Peyer's patch (tissue), 4 donors: ENCODE measurements around the gene EDA. TPM values are rescaled to one million over a fixed set of nuclear protein-coding genes. Genes with fewer than 3 reads are reported as not detected.

Source experiments
- DNase-seq, 3 donors: peaks; one replicate each; pipeline ENCODE4 v3.0.0-alpha.2; 2017 to 2019
- H3K27ac ChIP-seq, 4 donors: fragments of 200-600 bp; sonication (generic); one replicate each; pipeline ENCODE4 v1.5.1; 2016 to 2019
- H3K27me3 ChIP-seq, 2 donors: fragments of 200-600 bp; sonication (generic); one replicate each; pipeline ENCODE4 v1.5.1; 2019
- H3K36me3 ChIP-seq, 3 donors: fragments of 200-600 bp; sonication (generic); one replicate each; pipeline ENCODE4 v1.5.1; 2016 to 2019
- H3K4me1 ChIP-seq, 4 donors: fragments of 200-600 bp; sonication (generic); one replicate each; pipeline ENCODE4 v1.5.1; 2016 to 2019
- H3K4me3 ChIP-seq, 4 donors: fragments of 200-600 bp; sonication (generic); 1 replicate in 3 of 4; 2 replicates in 1 of 4; pipeline ENCODE4 v1.5.1; 2016 to 2019; ENCODE audit warnings: mild to moderate bottlenecking in 1 of 4
- H3K9me3 ChIP-seq, 4 donors: fragments of 200-600 bp; sonication (generic); one replicate each; pipeline ENCODE4 v1.5.1; 2016 to 2019; ENCODE audit warnings: mild to moderate bottlenecking in 1 of 4
- CTCF ChIP-seq, 6 experiments: fragments of 450-650 bp in 4 of 6; fragments of 200-600 bp in 2 of 6; sonication (generic) in 1 of 6; IDR thresholded peaks; one replicate each; pipeline ENCODE4 v1.5.1; 2017 to 2019; ENCODE audit warnings: antibody characterized with exemption in 6 of 6, mild to moderate bottlenecking in 3 of 6, moderate library complexity in 1 of 6
- POLR2A ChIP-seq, 2 donors: fragments of 450-650 bp; IDR thresholded peaks; one replicate each; pipeline ENCODE4 v1.5.1; 2017; ENCODE audit warnings: antibody characterized with exemption in 2 of 2, mild to moderate bottlenecking in 2 of 2, moderate library complexity in 2 of 2
- total RNA-seq, 4 donors: library from RNA; depleted of rRNA; stranded (reverse); fragments of >200 nt; gene quantifications; one replicate each; pipeline ENCODE4 v1.1.0, GENCODE V29; 2016

Gene EDA
- total RNA-seq, 4 donors from 2014 or later = 0.18 to 1.3 (median 1.0) TPM; not detected in 1

GRCh38 chrX:70044541-70045245 lies 428.8 kb downstream of the EDA start:
- Histone ChIP-seq H3K9me3 (no peaks in the 10 kb centered on the region), H3K27me3 (no peaks in the 10 kb centered on the region), H3K27ac (no peak overlapping the region), H3K36me3 (no peaks in the 10 kb centered on the region), H3K4me3 (no peak overlapping the region), H3K4me1 (no peaks in the 10 kb centered on the region)
- TF ChIP-seq CTCF (IDR thresholded peaks at IDR 0.05) (no peak), POLR2A (IDR thresholded peaks at IDR 0.05) (no peak)
- peak in 1 of 3 donors; percentile 15 for DNase-seq

GRCh38 chrX:70046978-70047377 lies 431.1 kb downstream of the EDA start:
- H3K27me3 ChIP-seq = no peaks in the 10 kb centered on the region

GRCh38 chrX:70049406-70049805 lies 433.5 kb downstream of the EDA start:
- Histone ChIP-seq H3K27me3 (no peaks in the 10 kb centered on the region), H3K27ac (no peak overlapping the region), H3K4me3 (no peak overlapping the region), H3K4me1 (no peaks in the 10 kb centered on the region), H3K36me3 (no peaks in the 10 kb centered on the region), H3K9me3 (no peaks in the 10 kb centered on the region)
- no peak for DNase-seq
- no peak for TF ChIP-seq POLR2A (IDR thresholded peaks at IDR 0.05)
- TF ChIP-seq CTCF (IDR thresholded peaks at IDR 0.05) = no peak

More at GRCh38 chrX:70046978-70047377, 431.1 kb downstream of the EDA start:
- Histone ChIP-seq H3K4me3 (no peak overlapping the region), H3K9me3 (no peaks in the 10 kb centered on the region), H3K36me3 (no peaks in the 10 kb centered on the region), H3K4me1 (no peaks in the 10 kb centered on the region), H3K27ac (no peak overlapping the region)
- TF ChIP-seq POLR2A (IDR thresholded peaks at IDR 0.05) (no peak), CTCF (IDR thresholded peaks at IDR 0.05) (no peak)
- DNase-seq = no peak

- H3K27me3 ChIP-seq = no peaks in the 10 kb centered on the region
- TF ChIP-seq CTCF (IDR thresholded peaks at IDR 0.05) = no peak
Observed at GRCh38 chrX:70049925-70050324, 434.0 kb downstream of the EDA start, which contains the start of gene AWAT2. Gene AWAT2, minus strand, starts transcription at chrX:70049938. Its CDS starts 6 bp downstream, at chrX:70049932.

GRCh38 chrX:70052895-70053615 lies 437.1 kb downstream of the EDA start:
- Histone ChIP-seq H3K4me3 (no peak overlapping the region), H3K27me3 (no peaks in the 10 kb centered on the region), H3K36me3 (no peaks in the 10 kb centered on the region), H3K9me3 (no peaks in the 10 kb centered on the region), H3K4me1 (no peaks in the 10 kb centered on the region), H3K27ac (no peak overlapping the region)
- TF ChIP-seq POLR2A (IDR thresholded peaks at IDR 0.05) (no peak), CTCF (IDR thresholded peaks at IDR 0.05) (no peak)
- DNase-seq = no peak

More at GRCh38 chrX:70049925-70050324, 434.0 kb downstream of the EDA start, which contains the start of gene AWAT2:
- H3K9me3 ChIP-seq = no peaks in the 10 kb centered on the region
- DNase-seq = no peak
- H3K36me3 ChIP-seq = no peaks in the 10 kb centered on the region
- H3K27ac ChIP-seq = no peak within 1 kb of the TSS
- no peaks in the 10 kb centered on the region for H3K4me1 ChIP-seq
- no peak within 1 kb of the TSS for H3K4me3 ChIP-seq
